GM19438 (cell line): Measurements from ENCODE around the gene NRCAM.

Experiments
- ATAC-seq: cut with Tn5 transposase; IDR thresholded peaks from one replicate; pipeline ENCODE4 v1.9.1; 2021; ENCODE audit warnings: low read depth; ENCODE audit not compliant: unreplicated experiment

Gene NRCAM

GRCh38 chr7:108181073-108181985 lies 274.9 kb downstream of the NRCAM start:
- no peak for ATAC-seq

- no peak for ATAC-seq
Measured at GRCh38 chr7:108178398-108178797, 277.8 kb downstream of the NRCAM start.

- ATAC-seq = no peak
Measured at GRCh38 chr7:108171164-108171563, 285.1 kb downstream of the NRCAM start.

- no peak for ATAC-seq
Measured at GRCh38 chr7:108170251-108170650, 286.0 kb downstream of the NRCAM start.

- ATAC-seq = no peak
Measured at GRCh38 chr7:108167460-108167859, 288.8 kb downstream of the NRCAM start.

GRCh38 chr7:108166687-108167086 lies 289.5 kb downstream of the NRCAM start:
- no peak for ATAC-seq

GRCh38 chr7:108165723-108166122 lies 290.5 kb downstream of the NRCAM start:
- no peak for ATAC-seq

- no peak for ATAC-seq
Measured at GRCh38 chr7:108164946-108165345, 291.3 kb downstream of the NRCAM start.

- no peak for ATAC-seq
Measured at GRCh38 chr7:108164342-108164741, 291.9 kb downstream of the NRCAM start.

- ATAC-seq = no peak
Measured at GRCh38 chr7:108158776-108159175, 297.5 kb downstream of the NRCAM start.

- no peak for ATAC-seq
Measured at GRCh38 chr7:108157606-108158335, 298.5 kb downstream of the NRCAM start.

GRCh38 chr7:108156897-108157605 lies 299.2 kb downstream of the NRCAM start:
- ATAC-seq = no peak

- no peak for ATAC-seq
Measured at GRCh38 chr7:108152198-108152597, 304.0 kb downstream of the NRCAM start.

- ATAC-seq = no peak
Measured at GRCh38 chr7:108149908-108150307, 306.3 kb downstream of the NRCAM start.

- ATAC-seq = no peak
Measured at GRCh38 chr7:108149119-108149518, 307.1 kb downstream of the NRCAM start.

- ATAC-seq = no peak
Measured at GRCh38 chr7:108147031-108147563, 309.1 kb downstream of the NRCAM start.

GRCh38 chr7:108146070-108146842 lies 310.0 kb downstream of the NRCAM start:
- no peak for ATAC-seq

GRCh38 chr7:108145401-108145800 lies 310.8 kb downstream of the NRCAM start:
- no peak for ATAC-seq

GRCh38 chr7:108144931-108145330 lies 311.3 kb downstream of the NRCAM start:
- no peak for ATAC-seq
